LHCN-M2 (cell line): Measurements from ENCODE around the gene TENM4. TPM values are rescaled to one million over a fixed set of nuclear protein-coding genes. Genes with fewer than 3 reads are reported as not detected.

Source experiments
- DNase-seq: peaks from one replicate; pipeline ENCODE4 v3.0.0-alpha.2; 2012; ENCODE audit warnings: low read depth
- total RNA-seq: library from RNA; depleted of rRNA; stranded (reverse); fragments of >200 nt; gene quantifications from 2 replicates; pipeline ENCODE4 v1.2.3, GENCODE V29; 2014

TENM4 gene
- total RNA-seq, 1 experiment from 2014 or later, result 0.06 TPM

GRCh38 chr11:79128291-79128690 lies 312.5 kb downstream of the TENM4 start:
- no peak for DNase-seq

- DNase-seq, result no peak
These were observed 318.1 kb downstream of the TENM4 start for GRCh38 chr11:79122759-79123158.

- DNase-seq, result no peak
These were observed 319.5 kb downstream of the TENM4 start for GRCh38 chr11:79121351-79121750.

- DNase-seq, result no peak
These were observed 321.1 kb downstream of the TENM4 start for GRCh38 chr11:79119491-79120284.

GRCh38 chr11:79117488-79117887 lies 323.3 kb downstream of the TENM4 start:
- no peak for DNase-seq

GRCh38 chr11:79116600-79116999 lies 324.2 kb downstream of the TENM4 start:
- no peak for DNase-seq

- no peak for DNase-seq
These were observed 327.7 kb downstream of the TENM4 start for GRCh38 chr11:79113054-79113690.

- no peak for DNase-seq
These were observed 330.0 kb downstream of the TENM4 start for GRCh38 chr11:79110796-79111195.

- no peak for DNase-seq
These were observed 330.5 kb downstream of the TENM4 start for GRCh38 chr11:79110321-79110720.

GRCh38 chr11:79108851-79109250 lies 332.0 kb downstream of the TENM4 start:
- no peak for DNase-seq

- no peak for DNase-seq
These were observed 338.0 kb downstream of the TENM4 start for GRCh38 chr11:79102840-79103239.

- DNase-seq, result no peak
These were observed 339.2 kb downstream of the TENM4 start for GRCh38 chr11:79101656-79102055.

- peak; percentile 6 for DNase-seq
These were observed 340.5 kb downstream of the TENM4 start for GRCh38 chr11:79100093-79100910.

GRCh38 chr11:79098146-79098545 lies 342.7 kb downstream of the TENM4 start:
- DNase-seq, result no peak

GRCh38 chr11:79097246-79097875 lies 343.5 kb downstream of the TENM4 start:
- no peak for DNase-seq

GRCh38 chr11:79095424-79095823 lies 345.4 kb downstream of the TENM4 start:
- no peak for DNase-seq

- no peak for DNase-seq
These were observed 346.2 kb downstream of the TENM4 start for GRCh38 chr11:79094616-79095015.

- DNase-seq, result peak; percentile 23
These were observed 348.0 kb downstream of the TENM4 start for GRCh38 chr11:79092791-79093353.

GRCh38 chr11:79090191-79090705 lies 350.6 kb downstream of the TENM4 start:
- DNase-seq, result no peak

- no peak for DNase-seq
These were observed 351.2 kb downstream of the TENM4 start for GRCh38 chr11:79089601-79090000.

- no peak for DNase-seq
These were observed 351.9 kb downstream of the TENM4 start for GRCh38 chr11:79088967-79089366.
